SK-N-SH (cell line): ENCODE measurements around the gene SLC35F4. TPM values are rescaled to one million over a fixed set of nuclear protein-coding genes. Genes with fewer than 3 reads are reported as not detected.

Experiments
- CTCF ChIA-PET: fragments of 300-600, 350-600 bp; formaldehyde crosslinking; extraction: SDS; loops from one replicate; lab custom pipeline; 2021; lab: Yijun Ruan, JAX
- POLR2A ChIA-PET: fragments of 350-600 bp; sonication (Branson Sonifier 250); formaldehyde crosslinking; extraction: SDS; loops from one replicate; lab custom pipeline; 2020; ENCODE audit warnings: antibody characterized with exemption, inconsistent platforms; lab: Yijun Ruan, JAX
- DNase-seq: peaks from one replicate; pipeline ENCODE4 v3.0.0; 2012
- H2AFZ ChIP-seq: fragments of 200-600 bp; sonication (generic); 2 replicates; pipeline ENCODE4 v1.8.1; 2016; ENCODE audit warnings: antibody characterized with exemption, mild to moderate bottlenecking, low read depth
- H3F3A ChIP-seq: fragments of 200-600 bp; sonication (generic); replicated peaks from 2 replicates; pipeline ENCODE3; 2016; ENCODE audit warnings: antibody characterized with exemption, mild to moderate bottlenecking; ENCODE audit not compliant: insufficient read depth
- H3K27ac ChIP-seq, 2 experiments: fragments of 200-500 bp in 1 of 2; fragments of 200-600 bp in 1 of 2; sonication (Bioruptor generic) in 1 of 2; sonication (generic), shearing (Covaris generic) in 1 of 2; 2 replicates each; pipeline versions ENCODE4 v1.5.1 to v1.6.1; 2014 to 2016; ENCODE audit warnings: low read depth in 2 of 2, inconsistent platforms in 1 of 2, low read length in 1 of 2, mild to moderate bottlenecking in 1 of 2, mixed read lengths in 1 of 2
- H3K27me3 ChIP-seq: fragments of 200-600 bp; sonication (generic), shearing (Covaris generic); 2 replicates; pipeline ENCODE4 v1.6.1; 2016; ENCODE audit warnings: mixed run types; ENCODE audit not compliant: insufficient read depth
- H3K36me3 ChIP-seq, 2 experiments: fragments of 200-500 bp in 1 of 2; fragments of 200-600 bp in 1 of 2; sonication (Bioruptor generic) in 1 of 2; sonication (generic) in 1 of 2; replicated peaks in 1 of 2; 2 replicates each; pipeline versions ENCODE3 to v1.5.1; 2014 to 2016; ENCODE audit warnings: low read length in 1 of 2, mild to moderate bottlenecking in 1 of 2; ENCODE audit not compliant: insufficient read depth in 2 of 2, control insufficient read depth in 1 of 2
- H3K4me1 ChIP-seq, 2 experiments: fragments of 200-500 bp in 1 of 2; fragments of 200-600 bp in 1 of 2; sonication (Bioruptor generic) in 1 of 2; sonication (generic), shearing (Covaris generic) in 1 of 2; 2 replicates each; pipeline versions ENCODE4 v1.5.1 to v1.6.1; 2014 to 2016; ENCODE audit warnings: low read depth in 1 of 2, low read length in 1 of 2, mixed run types in 1 of 2; ENCODE audit not compliant: insufficient read depth in 2 of 2, control insufficient read depth in 1 of 2
- H3K4me2 ChIP-seq: fragments of 200-600 bp; sonication (generic), shearing (Covaris generic); 2 replicates; pipeline ENCODE4 v1.6.1; 2017; ENCODE audit warnings: mixed run types
- H3K4me3 ChIP-seq, 2 experiments: fragments of 200-500 bp in 1 of 2; fragments of 200-600 bp in 1 of 2; sonication (Bioruptor generic) in 1 of 2; sonication (generic), shearing (Covaris generic) in 1 of 2; 2 replicates each; pipeline versions ENCODE4 v1.5.1 to v1.8.1; 2014 to 2016; ENCODE audit warnings: low read depth in 2 of 2, inconsistent platforms in 1 of 2, low read length in 1 of 2, mild to moderate bottlenecking in 1 of 2, mixed read lengths in 1 of 2, moderate library complexity in 1 of 2
- H3K79me2 ChIP-seq: fragments of 200-600 bp; sonication (generic); 2 replicates; pipeline ENCODE4 v1.8.1; 2017; ENCODE audit warnings: mild to moderate bottlenecking; ENCODE audit not compliant: insufficient read depth
- H3K9ac ChIP-seq: fragments of 200-600 bp; sonication (generic); 2 replicates; pipeline ENCODE4 v1.6.1; 2017; ENCODE audit warnings: mixed run types
- H3K9me2 ChIP-seq: fragments of 200-600 bp; sonication (generic); 2 replicates; pipeline ENCODE4 v1.6.1; 2017; ENCODE audit warnings: mixed run types
- H3K9me3 ChIP-seq: fragments of 200-600 bp; sonication (generic); 2 replicates; pipeline ENCODE4 v1.6.1; 2017; ENCODE audit warnings: mixed run types, mild to moderate bottlenecking, moderate library complexity
- H4K20me1 ChIP-seq: fragments of 200-600 bp; sonication (generic); 2 replicates; pipeline ENCODE4 v1.6.1; 2017; ENCODE audit warnings: mild to moderate bottlenecking, mixed run types; ENCODE audit not compliant: insufficient read depth
- EP300 ChIP-seq, 2 experiments: IDR thresholded peaks; 2 replicates each; pipeline versions ENCODE4 v1.4.0 to v1.6.1; 2012; ENCODE audit warnings: borderline replicate concordance in 1 of 2, low read depth in 1 of 2, low read length in 1 of 2
- EZH2phosphoT487 ChIP-seq: fragments of 200-600 bp; sonication (generic); IDR thresholded peaks from 2 replicates; pipeline ENCODE4 v1.6.1; 2017; ENCODE audit warnings: low read depth, mixed run types, mild to moderate bottlenecking, antibody characterized with exemption, moderate library complexity, borderline replicate concordance
- FOSL2 ChIP-seq: IDR thresholded peaks from 2 replicates; pipeline ENCODE4 v1.4.0; 2012; ENCODE audit warnings: low read depth, mild to moderate bottlenecking, moderate library complexity, borderline replicate concordance
- FOXJ3 ChIP-seq: sonication (generic); formaldehyde crosslinking; IDR thresholded peaks from 2 replicates; pipeline ENCODE4 v1.5.1; 2020; ENCODE audit warnings: mild to moderate bottlenecking, missing genetic modification reagents
- GABPA ChIP-seq: IDR thresholded peaks from 2 replicates; pipeline ENCODE4 v1.4.0; 2012; ENCODE audit warnings: low read depth, mild to moderate bottlenecking
- MEF2A ChIP-seq: IDR thresholded peaks from 2 replicates; pipeline ENCODE4 v1.4.0; 2012; ENCODE audit warnings: low read depth, borderline replicate concordance
- MXI1 ChIP-seq: IDR thresholded peaks from 2 replicates; pipeline ENCODE4 v1.6.1; 2012; ENCODE audit warnings: mild to moderate bottlenecking, low read depth, low read length, improper control_type of control experiment
- RAD21 ChIP-seq: IDR thresholded peaks from 2 replicates; pipeline ENCODE4 v1.6.1; 2012; ENCODE audit warnings: mild to moderate bottlenecking, low read length
- RXRA ChIP-seq: IDR thresholded peaks from 2 replicates; pipeline ENCODE4 v1.4.0; 2012; ENCODE audit warnings: low read depth, mild to moderate bottlenecking, borderline replicate concordance
- TCF12 ChIP-seq: IDR thresholded peaks from 2 replicates; pipeline ENCODE4 v1.4.0; 2012
- TEAD4 ChIP-seq: IDR thresholded peaks from 2 replicates; pipeline ENCODE4 v1.4.0; 2012; ENCODE audit warnings: mild to moderate bottlenecking, borderline replicate concordance; ENCODE audit not compliant: insufficient read depth
- WGBS: methylation state at CpG from one replicate; pipeline ENCODE4 v1.1.6; 2017; ENCODE audit warnings: low lambda C conversion rate; 5-methylcytosine and 5-hydroxymethylcytosine counted together
- polyA plus RNA-seq, 3 experiments: library from polyadenylated mRNA; depleted of rRNA; stranded (reverse); fragments of >200 nt; gene quantifications; 2 replicates each; pipeline ENCODE4 v1.2.3, GENCODE V29; 2012
- TF ChIP-seq, protein P1 (sequence below): IDR thresholded peaks from 2 replicates; pipeline ENCODE4 v1.4.0; 2012; ENCODE audit warnings: low read depth, borderline replicate concordance
- TF ChIP-seq, protein P2 (sequence below): IDR thresholded peaks from 2 replicates; pipeline ENCODE4 v1.6.1; 2012; ENCODE audit warnings: mild to moderate bottlenecking, low read depth, low read length, moderate library complexity
- TF ChIP-seq, protein P3 (sequence below): IDR thresholded peaks from 2 replicates; pipeline ENCODE4 v1.4.0; 2012; ENCODE audit warnings: low read depth

SLC35F4 gene
- polyA plus RNA-seq, 1 of the 3 experiments (the other 2 are of a cell fraction): not detected

DNA sequence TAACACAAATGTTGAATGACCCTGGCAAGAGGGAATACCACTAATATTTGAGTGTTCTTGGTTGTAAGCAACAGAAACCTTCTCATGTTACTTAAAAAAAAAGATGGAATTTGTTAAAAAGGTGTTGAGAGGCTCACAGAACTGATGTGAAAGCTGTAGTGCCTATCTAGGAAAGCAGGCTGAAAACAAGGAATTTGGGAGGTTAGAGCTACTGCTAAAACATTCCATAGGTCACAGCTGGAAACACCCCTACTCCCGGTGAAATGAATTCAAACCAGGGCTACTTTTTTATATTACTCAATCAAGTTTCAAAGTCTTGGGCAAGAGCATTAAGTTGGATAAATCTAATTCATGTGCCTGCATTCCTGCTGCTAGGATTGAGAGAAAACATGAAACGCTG lies 104.1 kb downstream of the SLC35F4 start:
- no peaks in the 10 kb centered on the region for H3K4me1 ChIP-seq
- no peaks in the 10 kb centered on the region for H3K79me2 ChIP-seq
- no peaks in the 10 kb centered on the region for H3F3A ChIP-seq
- no peaks in the 10 kb centered on the region for H4K20me1 ChIP-seq
- H3K4me3 ChIP-seq: no peak overlapping the region
- 0% methylated on average over 2 of the region's 2 CpGs for WGBS
- H3K9me3 ChIP-seq: no peaks in the 10 kb centered on the region
- ChIA-PET CTCF (no interaction called here), POLR2A (no interaction called here)
- no peak overlapping the region for H3K27ac ChIP-seq
- H3K9me2 ChIP-seq: no peaks in the 10 kb centered on the region
- no peak for DNase-seq
- no peak overlapping the region for H2AFZ ChIP-seq
- no peaks in the 10 kb centered on the region for H3K36me3 ChIP-seq
- H3K27me3 ChIP-seq: no peaks in the 10 kb centered on the region
- H3K4me2 ChIP-seq: no peak overlapping the region
- no peak overlapping the region for H3K9ac ChIP-seq
- no peak for TF ChIP-seq TCF12
- no peak for TF ChIP-seq EP300 (IDR thresholded peaks at IDR 0.05; ENCODE audit: borderline replicate concordance in 1 of 2, low read depth in 1 of 2, low read length in 1 of 2)
- no peak for TF ChIP-seq RAD21
- TF ChIP-seq, protein P1, sequence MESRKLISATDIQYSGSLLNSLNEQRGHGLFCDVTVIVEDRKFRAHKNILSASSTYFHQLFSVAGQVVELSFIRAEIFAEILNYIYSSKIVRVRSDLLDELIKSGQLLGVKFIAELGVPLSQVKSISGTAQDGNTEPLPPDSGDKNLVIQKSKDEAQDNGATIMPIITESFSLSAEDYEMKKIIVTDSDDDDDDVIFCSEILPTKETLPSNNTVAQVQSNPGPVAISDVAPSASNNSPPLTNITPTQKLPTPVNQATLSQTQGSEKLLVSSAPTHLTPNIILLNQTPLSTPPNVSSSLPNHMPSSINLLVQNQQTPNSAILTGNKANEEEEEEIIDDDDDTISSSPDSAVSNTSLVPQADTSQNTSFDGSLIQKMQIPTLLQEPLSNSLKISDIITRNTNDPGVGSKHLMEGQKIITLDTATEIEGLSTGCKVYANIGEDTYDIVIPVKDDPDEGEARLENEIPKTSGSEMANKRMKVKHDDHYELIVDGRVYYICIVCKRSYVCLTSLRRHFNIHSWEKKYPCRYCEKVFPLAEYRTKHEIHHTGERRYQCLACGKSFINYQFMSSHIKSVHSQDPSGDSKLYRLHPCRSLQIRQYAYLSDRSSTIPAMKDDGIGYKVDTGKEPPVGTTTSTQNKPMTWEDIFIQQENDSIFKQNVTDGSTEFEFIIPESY: no peak
- no peak for TF ChIP-seq MXI1
- TF ChIP-seq FOXJ3 (CRISPR knock-in tag): no peak
- no peak for TF ChIP-seq TEAD4
- TF ChIP-seq, protein P2, sequence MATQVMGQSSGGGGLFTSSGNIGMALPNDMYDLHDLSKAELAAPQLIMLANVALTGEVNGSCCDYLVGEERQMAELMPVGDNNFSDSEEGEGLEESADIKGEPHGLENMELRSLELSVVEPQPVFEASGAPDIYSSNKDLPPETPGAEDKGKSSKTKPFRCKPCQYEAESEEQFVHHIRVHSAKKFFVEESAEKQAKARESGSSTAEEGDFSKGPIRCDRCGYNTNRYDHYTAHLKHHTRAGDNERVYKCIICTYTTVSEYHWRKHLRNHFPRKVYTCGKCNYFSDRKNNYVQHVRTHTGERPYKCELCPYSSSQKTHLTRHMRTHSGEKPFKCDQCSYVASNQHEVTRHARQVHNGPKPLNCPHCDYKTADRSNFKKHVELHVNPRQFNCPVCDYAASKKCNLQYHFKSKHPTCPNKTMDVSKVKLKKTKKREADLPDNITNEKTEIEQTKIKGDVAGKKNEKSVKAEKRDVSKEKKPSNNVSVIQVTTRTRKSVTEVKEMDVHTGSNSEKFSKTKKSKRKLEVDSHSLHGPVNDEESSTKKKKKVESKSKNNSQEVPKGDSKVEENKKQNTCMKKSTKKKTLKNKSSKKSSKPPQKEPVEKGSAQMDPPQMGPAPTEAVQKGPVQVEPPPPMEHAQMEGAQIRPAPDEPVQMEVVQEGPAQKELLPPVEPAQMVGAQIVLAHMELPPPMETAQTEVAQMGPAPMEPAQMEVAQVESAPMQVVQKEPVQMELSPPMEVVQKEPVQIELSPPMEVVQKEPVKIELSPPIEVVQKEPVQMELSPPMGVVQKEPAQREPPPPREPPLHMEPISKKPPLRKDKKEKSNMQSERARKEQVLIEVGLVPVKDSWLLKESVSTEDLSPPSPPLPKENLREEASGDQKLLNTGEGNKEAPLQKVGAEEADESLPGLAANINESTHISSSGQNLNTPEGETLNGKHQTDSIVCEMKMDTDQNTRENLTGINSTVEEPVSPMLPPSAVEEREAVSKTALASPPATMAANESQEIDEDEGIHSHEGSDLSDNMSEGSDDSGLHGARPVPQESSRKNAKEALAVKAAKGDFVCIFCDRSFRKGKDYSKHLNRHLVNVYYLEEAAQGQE: no peak
- no peak for TF ChIP-seq EZH2phosphoT487
- TF ChIP-seq FOSL2: no peak
- TF ChIP-seq, protein P3, sequence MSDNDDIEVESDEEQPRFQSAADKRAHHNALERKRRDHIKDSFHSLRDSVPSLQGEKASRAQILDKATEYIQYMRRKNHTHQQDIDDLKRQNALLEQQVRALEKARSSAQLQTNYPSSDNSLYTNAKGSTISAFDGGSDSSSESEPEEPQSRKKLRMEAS: no peak

DNA sequence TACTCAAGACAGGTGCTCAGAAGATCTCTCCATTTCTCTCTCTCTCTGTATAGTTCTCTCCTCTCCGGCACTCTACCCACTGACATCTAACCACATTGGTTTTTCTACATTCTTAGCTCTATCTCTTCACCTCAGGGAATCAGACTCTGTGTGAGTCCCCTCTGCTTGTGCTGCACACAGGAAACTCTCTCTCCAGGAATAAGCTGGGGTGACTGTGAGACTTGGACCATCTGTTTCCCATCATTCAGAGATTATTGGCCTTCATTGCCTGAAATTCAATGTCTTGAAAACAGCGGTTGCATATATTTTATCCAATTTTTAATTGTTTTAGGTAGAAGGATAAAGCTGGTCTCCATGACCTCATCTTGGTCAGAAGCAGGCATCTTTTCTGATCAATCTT lies 105.0 kb downstream of the SLC35F4 start:
- TF ChIP-seq TEAD4 (no peak), RXRA (no peak), MEF2A (no peak), GABPA (no peak)
- Histone ChIP-seq H3K9me2 (no peaks in the 10 kb centered on the region), H3K9ac (no peak overlapping the region), H3K27me3 (no peaks in the 10 kb centered on the region), H3K36me3 (no peaks in the 10 kb centered on the region), H3K4me1 (no peaks in the 10 kb centered on the region), H3K79me2 (no peaks in the 10 kb centered on the region), H3K27ac (no peak overlapping the region), H3K4me3 (no peak overlapping the region), H2AFZ (no peak overlapping the region), H3F3A (no peaks in the 10 kb centered on the region), H3K4me2 (no peak overlapping the region), H3K9me3 (no peaks in the 10 kb centered on the region), H4K20me1 (no peaks in the 10 kb centered on the region)
- POLR2A ChIA-PET: no interaction called here
- whole genome bisulfite sequencing: 6% methylated on average over 2 of the region's 2 CpGs
- no peak for DNase-seq
- CTCF ChIA-PET: no interaction called here
